Astrocyte of the cerebellum (primary cell): ENCODE data around the gene MISP3.
"Not testable (repeated sequence)": the region's sequence is repeated elsewhere in the genome, so short reads cannot be mapped to it uniquely, and the experiment has no call there.

Experiments used
- DNase-seq: peaks from one replicate; pipeline ENCODE4 v3.0.0-alpha.2; 2011; ENCODE audit warnings: low read depth
- H3K4me3 ChIP-seq: 2 replicates; pipeline ENCODE4 v1.5.1; 2011; ENCODE audit warnings: mild to moderate bottlenecking, low read depth, low read length, moderate library complexity
- in situ Hi-C: cut with HindIII; loops from 2 replicates; pipeline ENCODE4 v1.10.0; 2017; ENCODE audit warnings: low sequenced_read_pairs
- TF ChIP-seq, protein P1 (sequence below): IDR thresholded peaks from 2 replicates; pipeline ENCODE4 v1.5.1; 2012; ENCODE audit warnings: low read length, low read depth, moderate library complexity, mild to moderate bottlenecking; ENCODE audit errors: missing control alignments

MISP3 gene

DNA sequence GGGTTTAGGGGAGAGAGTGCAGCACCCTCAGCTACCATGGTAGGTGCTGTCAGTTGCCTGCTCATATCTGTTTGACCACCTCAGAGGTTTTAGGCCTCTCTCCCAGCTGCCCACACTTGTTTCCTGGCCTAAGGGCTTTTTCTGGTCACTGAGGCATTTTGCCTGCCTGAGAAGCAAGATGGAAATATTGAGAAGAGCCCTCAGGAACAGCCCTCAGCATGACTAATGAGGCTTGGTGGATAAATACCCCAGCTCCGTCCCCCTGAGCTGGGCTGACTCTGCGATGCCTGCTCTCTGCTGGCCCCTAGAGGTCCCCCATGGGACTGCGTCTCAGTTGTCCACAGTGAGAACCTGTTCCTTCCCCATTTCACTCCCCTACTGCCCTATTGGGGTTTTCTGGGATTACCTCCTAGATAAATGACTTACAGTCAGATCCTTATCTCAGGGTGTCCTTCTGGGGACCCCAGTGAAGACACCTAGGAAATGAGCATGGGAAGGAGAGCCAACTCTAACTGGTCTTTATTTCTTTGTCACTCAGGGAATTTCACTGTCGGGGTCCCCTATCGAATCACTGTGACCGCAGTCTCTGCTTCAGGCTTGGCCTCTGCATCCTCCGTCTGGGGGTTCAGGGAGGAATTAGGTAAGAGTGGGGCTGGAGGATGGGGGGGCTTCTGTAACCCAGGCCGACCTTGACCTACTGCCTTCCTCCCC lies 24.0 kb upstream of the MISP3 start:
- TF ChIP-seq, protein P1, sequence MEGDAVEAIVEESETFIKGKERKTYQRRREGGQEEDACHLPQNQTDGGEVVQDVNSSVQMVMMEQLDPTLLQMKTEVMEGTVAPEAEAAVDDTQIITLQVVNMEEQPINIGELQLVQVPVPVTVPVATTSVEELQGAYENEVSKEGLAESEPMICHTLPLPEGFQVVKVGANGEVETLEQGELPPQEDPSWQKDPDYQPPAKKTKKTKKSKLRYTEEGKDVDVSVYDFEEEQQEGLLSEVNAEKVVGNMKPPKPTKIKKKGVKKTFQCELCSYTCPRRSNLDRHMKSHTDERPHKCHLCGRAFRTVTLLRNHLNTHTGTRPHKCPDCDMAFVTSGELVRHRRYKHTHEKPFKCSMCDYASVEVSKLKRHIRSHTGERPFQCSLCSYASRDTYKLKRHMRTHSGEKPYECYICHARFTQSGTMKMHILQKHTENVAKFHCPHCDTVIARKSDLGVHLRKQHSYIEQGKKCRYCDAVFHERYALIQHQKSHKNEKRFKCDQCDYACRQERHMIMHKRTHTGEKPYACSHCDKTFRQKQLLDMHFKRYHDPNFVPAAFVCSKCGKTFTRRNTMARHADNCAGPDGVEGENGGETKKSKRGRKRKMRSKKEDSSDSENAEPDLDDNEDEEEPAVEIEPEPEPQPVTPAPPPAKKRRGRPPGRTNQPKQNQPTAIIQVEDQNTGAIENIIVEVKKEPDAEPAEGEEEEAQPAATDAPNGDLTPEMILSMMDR, result peak; percentile 87
- H3K4me3 ChIP-seq, result no peak overlapping the region
- in situ Hi-C loops, result no loop called here
- no peak for DNase-seq

DNA sequence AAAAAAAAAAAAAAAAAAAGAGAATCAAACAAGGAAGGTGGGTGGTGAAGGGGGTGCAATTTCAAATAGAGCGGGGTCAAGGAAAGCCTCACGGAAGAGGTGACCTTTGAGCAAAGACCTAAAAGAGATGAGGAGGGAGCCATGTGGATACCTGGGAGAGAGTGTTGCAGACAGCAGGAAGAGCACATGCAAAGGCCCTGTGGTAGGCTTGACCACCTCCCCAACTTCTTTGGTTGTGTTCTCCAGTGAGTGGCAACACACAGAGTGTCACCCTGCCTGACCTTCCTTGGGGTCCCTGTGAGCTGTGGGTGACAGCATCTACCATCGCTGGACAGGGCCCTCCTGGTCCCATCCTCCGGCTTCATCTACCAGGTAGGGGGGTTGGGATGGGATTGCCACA lies 22.1 kb upstream of the MISP3 start:
- in situ Hi-C loops, result no loop called here
- DNase-seq, result no peak
- TF ChIP-seq, protein P1, result no peak
- no peak overlapping the region for H3K4me3 ChIP-seq

DNA sequence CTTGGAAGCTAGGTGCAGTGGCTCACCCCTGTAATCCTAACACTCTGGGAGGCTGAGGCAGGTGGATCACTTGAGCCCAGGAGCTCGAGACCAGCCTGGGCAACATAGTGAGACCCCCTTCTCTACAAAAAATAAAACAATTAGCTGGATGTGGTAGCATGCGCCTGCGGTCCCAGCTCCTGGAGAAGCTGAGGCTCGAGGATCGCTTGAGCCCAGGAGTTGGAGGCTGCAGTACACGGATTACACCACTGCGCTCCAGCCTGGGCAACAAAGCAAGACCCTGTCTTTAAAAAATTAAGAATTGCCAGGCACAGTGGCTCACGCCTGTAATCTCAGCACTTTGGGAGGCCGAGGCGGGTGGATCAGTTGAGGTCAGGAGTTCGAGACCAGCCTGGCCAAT lies 21.6 kb upstream of the MISP3 start:
- H3K4me3 ChIP-seq, DNase-seq, in situ Hi-C loops: not testable (repeated sequence)

DNA sequence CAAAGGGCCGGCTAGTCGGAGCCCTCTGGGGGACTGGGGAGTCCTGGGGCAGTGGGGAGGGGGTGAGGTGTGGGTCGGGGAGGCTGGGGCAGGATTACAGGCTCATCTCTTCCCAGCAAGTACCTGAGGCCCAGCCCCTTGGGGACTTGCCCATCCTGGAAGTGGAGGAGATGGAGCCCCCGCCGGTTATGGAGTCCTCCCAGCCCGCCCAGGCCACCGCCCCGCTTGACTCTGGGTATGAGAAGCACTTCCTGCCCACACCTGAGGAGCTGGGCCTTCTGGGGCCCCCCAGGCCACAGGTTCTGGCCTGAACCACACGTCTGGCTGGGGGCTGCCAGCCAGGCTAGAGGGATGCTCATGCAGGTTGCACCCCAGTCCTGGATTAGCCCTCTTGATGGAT lies 20.6 kb upstream of the MISP3 start:
- TF ChIP-seq, protein P1, result no peak
- in situ Hi-C loops, result no loop called here

DNA sequence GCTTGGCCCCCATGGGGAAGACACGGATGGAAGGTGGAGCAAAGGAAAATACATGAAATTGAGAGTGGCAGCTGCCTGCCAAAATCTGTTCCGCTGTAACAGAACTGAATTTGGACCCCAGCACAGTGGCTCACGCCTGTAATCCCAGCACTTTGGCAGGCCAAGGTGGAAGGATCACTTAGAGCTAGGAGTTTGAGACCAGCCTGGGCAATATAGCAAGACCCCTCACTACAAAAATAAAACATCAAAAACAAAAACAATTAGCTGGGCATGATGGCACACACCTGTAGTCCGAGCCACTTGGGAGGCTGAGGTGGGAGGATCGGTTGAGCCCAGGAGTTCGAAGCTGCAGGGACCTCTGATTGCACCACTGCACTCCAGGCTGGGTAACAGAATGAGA lies 20.1 kb upstream of the MISP3 start:
- H3K4me3 ChIP-seq, result no peak overlapping the region
- no peak for DNase-seq
- in situ Hi-C loops, result no loop called here
- TF ChIP-seq, protein P1, result no peak

More for the DNA sequence above, 20.6 kb upstream of the MISP3 start:
- DNase-seq, result no peak
- no peak overlapping the region for H3K4me3 ChIP-seq

DNA sequence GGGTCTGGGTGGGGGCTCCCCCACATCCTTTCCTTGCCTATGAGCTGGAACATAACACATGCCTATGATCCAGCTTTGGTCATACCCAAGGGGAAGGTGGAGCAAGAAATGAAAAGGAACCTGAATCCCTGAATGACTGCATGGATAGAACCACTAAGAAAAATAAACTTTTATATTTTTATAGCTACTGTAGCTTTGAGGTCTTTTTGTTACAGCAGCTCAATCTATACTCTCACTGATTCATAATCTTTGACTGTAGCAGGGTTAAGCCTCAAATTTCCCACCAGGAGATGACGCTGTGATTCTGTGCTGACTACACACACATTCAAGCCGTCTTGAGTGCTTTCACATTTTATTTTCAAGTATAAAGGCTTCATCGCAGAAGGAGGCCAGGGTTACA lies 19.6 kb upstream of the MISP3 start:
- H3K4me3 ChIP-seq, result no peak overlapping the region
- TF ChIP-seq, protein P1, result no peak
- in situ Hi-C loops, result no loop called here
- no peak for DNase-seq

DNA sequence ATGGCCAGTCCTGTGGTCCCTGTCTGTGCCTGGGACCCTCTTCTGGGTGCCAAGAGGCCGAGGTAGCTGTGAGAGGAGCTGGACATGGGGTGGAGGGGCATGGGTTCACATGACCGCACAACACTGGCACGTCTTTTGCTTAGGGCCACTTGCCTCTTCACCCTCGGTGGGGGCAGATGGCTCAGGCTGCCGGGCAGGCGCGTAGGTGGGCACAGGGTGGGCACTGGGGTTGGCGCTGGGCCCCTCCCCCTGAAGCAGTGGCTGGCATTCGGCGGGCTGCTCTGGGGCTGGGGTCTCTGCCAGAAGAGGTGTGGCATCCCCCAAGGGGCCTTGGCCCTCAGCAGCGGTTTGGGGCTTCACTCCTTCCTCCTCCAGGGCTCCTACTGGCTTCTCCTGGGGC lies 19.1 kb upstream of the MISP3 start:
- in situ Hi-C loops, result no loop called here
- TF ChIP-seq, protein P1, result no peak
- no peak for DNase-seq
- no peak overlapping the region for H3K4me3 ChIP-seq
